ENCODE measurements around the gene MORN1.
"Not testable (repeated sequence)": the region's sequence is repeated elsewhere in the genome, so short reads cannot be mapped to it uniquely, and the experiment has no call there.

DNA sequence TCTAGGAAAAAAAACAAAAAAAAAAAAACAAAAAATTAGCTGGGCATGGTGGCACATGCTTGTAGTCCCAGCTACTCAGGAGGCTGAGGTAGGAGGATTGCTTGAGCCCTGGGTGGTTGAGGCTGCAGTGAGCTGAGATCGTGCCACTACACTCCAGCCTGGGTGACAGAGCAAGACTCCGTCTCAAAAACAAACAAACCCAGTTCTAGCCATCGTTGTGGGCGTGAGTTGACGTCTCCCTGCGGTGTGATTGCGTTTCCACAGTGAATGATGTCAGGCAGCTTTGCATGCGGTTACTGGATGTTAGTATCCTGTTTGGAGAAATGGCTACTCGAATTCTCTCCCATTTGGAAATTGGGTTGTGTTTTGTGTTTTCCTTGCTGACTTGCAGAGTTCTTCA is 95.1 kb downstream of the MORN1 start:
- not testable (repeated sequence) for TF ChIP-seq POLR2AphosphoS5 (IDR thresholded peaks at IDR 0.05); POLR2A (IDR thresholded peaks at IDR 0.05; ENCODE audit: low read depth)
- TF ChIP-seq, protein P1, sequence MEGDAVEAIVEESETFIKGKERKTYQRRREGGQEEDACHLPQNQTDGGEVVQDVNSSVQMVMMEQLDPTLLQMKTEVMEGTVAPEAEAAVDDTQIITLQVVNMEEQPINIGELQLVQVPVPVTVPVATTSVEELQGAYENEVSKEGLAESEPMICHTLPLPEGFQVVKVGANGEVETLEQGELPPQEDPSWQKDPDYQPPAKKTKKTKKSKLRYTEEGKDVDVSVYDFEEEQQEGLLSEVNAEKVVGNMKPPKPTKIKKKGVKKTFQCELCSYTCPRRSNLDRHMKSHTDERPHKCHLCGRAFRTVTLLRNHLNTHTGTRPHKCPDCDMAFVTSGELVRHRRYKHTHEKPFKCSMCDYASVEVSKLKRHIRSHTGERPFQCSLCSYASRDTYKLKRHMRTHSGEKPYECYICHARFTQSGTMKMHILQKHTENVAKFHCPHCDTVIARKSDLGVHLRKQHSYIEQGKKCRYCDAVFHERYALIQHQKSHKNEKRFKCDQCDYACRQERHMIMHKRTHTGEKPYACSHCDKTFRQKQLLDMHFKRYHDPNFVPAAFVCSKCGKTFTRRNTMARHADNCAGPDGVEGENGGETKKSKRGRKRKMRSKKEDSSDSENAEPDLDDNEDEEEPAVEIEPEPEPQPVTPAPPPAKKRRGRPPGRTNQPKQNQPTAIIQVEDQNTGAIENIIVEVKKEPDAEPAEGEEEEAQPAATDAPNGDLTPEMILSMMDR (IDR thresholded peaks at IDR 0.05), result not testable (repeated sequence)

Data from esophagus muscularis mucosa (tissue), 3 donors.